Fibroblast of skin of left quadriceps (primary cell): ENCODE data around the gene VOPP1.
"Not testable (repeated sequence)": the region's sequence is repeated elsewhere in the genome, so short reads cannot be mapped to it uniquely, and the experiment has no call there.

Source experiments
- DNase-seq, 2 experiments: peaks; one replicate each; pipeline ENCODE4 v3.0.0-alpha.2; 2013; ENCODE audit warnings: low read depth in 2 of 2

VOPP1 gene

DNA sequence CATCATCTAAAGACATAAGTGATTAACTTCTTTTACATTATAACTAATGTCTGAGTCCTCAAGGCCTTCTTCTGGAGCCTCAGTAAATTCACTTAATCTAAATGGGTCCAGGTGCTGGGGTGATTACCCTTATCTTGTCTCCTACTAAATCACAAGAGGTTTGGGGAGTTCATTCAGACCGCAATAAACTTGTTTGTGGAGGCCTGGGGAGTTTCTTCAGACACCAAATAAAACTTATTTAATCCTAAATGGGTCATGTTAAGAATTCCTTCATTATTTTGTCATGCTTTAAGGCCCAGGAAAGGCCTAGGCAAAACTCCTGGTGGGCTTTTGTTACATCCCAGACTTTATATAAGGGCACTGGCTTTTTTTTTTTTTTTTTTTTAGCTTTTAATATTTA lies 62.1 kb downstream of the VOPP1 start:
- DNase-seq, result not testable (repeated sequence)

DNA sequence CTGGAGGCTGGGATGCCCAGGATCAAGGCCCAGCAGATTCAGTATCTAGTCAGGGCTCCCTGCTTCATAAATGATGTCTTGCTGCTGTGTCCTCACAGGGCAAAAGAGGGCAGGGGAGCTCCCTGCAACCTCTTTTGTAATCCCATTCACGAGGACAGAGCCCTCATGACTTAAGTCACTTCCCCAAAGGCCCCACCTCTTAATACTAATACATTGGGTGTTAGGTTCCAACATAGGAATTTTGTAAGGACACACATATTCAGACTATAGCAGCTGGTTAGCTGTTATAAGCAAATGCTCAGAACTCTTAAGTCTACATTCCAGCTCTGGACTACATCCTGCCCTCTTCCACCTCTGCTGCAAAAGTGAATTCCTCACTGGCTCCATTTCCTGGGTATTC lies 63.0 kb downstream of the VOPP1 start:
- DNase-seq, result no peak

DNA sequence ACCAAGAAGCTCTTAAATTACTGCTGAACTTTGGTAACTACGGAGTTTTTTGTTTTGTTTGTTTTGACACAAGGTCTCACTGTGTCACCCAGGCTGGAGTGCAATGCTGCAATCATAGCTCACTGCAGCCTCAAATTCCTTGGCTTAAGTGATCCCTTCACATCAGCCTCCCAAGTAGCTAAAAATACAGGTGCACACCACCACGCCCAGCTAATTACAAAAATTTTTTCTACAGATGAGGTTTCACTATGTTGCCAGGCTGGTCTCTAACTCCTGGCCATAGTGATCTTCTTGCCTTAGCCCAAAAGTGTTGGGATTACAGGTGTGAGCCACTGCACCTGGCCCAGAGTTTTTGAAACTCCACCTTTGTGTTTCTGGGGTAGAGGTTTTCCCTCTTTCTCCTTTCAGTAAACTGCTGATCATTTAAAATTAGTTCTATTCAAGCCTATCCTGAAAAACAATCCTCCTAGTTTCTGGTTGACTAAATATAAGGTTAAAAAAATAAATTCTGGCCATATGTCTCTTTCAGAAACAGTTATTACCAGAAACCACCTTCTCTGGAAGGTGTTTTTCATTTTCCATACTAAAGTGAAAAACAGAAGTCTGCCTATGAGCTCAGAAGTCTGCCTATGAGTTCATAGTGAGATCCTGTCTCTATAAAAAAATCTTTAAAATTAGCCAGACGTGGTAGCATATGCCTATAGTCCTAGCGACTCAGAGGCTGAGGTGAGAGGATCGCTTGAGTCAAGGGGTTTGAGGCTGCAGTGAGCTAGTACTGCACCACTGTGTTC lies 63.9 kb downstream of the VOPP1 start:
- no peak for DNase-seq

DNA sequence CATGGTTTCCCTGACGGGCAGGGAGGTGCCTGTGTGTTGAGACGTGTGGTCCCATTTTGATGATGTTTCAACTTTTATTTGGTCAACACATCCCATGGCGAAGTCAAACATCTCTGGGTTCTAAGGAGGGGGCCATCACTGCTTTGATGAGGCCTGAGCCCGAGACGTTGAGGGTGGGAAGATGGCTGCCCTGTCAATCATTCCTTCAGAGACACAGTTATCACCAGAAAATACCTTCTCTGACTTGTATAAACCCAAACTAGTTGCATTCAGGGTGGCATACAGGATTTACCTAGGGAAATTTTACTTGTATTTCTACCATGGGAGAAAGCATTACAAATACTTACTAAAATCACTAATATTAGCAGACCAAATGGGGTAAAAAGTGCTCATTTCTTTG lies 64.6 kb downstream of the VOPP1 start:
- DNase-seq, result no peak

GRCh38 chr7:55504967-55505658 lies 67.2 kb downstream of the VOPP1 start:
- no peak for DNase-seq

GRCh38 chr7:55504093-55504859 lies 68.0 kb downstream of the VOPP1 start:
- DNase-seq, result no peak

DNA sequence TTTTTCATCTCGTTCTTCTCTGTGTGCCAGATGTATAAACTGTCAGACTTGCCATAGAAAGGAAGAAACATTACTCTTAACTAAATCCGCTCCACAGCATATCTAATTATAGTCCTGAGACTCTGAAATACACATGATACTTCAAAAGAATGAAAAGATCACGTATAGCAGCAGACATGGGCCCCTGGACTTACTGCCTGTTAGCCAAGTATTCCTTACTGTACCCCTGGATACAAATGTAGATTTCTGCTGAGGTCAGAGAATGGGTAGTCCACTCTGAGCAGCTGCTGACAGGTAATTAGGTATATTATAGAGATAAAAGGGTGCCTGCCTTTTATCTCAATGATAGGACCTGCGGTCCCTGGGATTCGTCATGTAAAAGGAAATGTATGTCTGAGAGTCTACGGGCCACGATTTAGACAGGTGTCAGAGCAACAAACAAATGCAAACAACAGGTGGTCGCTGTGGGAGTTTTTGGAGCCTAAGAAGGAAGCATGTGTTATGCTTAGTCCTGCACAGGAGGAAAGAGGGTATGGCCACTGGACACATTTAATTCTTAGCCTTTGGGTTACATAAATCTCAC lies 69.4 kb downstream of the VOPP1 start:
- no peak for DNase-seq

DNA sequence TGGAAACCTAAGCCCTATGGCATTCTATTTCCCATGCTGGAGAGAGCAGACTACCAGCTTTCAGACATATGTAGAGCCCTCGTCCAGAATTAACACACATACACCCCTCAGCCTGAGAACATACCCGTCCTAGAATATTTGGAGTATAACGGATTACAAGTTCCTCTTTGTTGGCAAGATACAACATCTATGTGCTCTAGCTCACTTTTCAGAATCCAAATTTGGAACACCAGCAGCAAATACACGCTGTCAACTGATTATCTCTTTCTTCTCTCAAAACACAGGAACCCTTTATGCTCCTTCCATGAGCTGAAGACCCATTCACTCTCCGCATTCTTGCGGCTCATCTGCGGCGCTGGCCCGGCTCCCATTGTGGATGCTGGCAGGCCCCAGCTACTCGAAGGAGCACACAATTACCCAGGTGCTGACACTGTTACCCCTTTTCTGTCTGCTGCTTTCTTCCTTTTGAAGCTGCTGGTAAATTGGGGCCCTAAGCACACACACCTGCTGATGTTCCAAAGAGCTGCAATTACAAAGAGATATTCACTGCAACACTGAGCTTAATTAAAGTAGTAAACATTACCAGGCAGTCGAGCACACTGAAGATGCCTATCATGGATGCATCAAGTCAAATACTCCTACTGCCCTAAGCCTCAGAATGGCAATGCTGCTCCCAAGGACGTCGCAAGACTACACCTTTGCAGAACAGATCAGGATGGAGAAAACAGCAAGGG lies 70.0 kb downstream of the VOPP1 start:
- no peak for DNase-seq

GRCh38 chr7:55501611-55502010 lies 70.7 kb downstream of the VOPP1 start:
- DNase-seq, result no peak

DNA sequence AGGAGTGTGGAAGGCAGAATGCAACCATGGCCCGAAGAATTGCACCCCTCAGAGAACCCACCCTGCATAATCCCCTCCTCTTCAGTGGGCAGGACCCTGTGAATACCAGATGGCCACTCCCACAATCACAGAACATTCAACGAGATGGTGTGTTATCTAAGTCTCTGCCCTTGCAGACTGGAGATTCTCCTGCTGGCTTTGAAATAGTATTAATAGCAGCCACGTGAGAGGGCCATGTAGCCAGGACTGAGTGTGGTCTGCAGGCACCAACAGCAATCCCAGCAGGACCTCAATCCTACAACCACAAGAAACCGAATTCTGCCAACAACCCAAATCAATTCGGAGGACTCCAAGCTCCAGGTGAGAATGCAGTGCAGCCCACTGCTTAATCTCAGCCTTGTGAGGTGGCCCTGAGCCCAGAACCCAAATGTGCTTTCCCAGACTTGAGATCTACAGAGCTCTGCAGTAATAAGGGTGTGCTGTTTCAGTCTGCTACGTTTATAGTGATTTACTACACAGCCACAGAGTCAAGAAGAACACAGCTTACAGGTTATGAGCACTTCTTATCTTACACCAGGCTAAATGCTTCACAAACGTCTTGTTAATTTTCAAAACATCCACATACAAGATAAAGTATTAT lies 72.1 kb downstream of the VOPP1 start:
- no peak for DNase-seq

DNA sequence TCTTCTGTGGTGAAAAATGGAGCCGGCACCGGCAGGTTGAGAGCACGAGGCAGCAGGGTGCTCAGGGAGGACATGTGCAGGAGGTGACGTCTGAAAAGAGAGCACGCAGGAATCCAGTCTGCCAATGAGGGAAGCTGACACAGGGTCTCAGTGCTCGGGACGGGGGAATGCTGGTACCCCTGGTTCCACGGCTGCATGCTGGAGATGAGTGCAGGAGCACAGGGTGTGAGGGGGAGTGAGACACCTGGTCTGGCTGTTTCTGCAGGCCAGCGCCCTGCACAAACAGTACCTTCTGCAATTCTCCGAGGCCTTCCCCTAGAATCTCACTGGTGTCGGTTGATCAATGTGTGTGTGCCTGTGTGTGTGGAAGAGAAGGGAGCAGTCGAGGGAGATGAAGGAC lies 72.7 kb downstream of the VOPP1 start:
- no peak for DNase-seq

DNA sequence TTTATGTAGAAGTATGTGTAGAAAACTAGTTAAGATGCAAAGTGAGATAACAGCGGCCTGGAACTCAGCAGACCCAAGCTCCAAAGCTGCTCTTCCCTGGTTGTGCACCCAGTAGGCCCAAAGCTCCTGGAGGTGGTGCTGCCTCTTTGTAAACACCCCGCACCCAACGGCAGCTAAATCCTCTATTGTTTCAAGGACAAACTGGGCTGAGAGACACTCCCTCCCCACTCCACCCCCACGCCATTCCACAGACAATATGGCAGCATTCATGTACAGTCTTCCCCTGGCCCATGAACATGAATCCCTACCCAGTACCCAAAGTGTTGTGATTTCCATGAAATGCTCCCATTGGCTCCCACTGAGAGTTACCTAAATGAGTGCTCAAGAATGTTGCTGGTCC lies 73.5 kb downstream of the VOPP1 start:
- no peak for DNase-seq

DNA sequence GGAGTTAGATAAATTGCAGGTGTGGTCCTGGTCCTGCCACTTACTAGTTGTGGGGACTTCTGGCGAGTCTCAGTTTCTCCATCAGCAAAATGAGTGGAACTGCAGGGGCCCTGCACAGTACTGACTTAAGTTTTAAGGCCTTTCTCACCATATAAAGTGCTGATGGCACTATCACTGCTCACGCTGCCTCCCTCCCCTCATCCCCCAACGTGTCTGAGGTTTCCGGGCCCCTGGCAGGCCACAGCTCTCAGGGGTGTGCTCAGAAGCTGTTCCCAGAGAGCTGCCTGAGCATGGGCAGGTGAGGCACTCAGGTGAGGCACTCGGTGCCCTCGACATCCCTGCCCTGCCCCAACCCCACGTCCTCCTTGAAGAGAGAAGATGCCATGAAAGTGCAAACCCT lies 74.2 kb downstream of the VOPP1 start:
- DNase-seq, result no peak

DNA sequence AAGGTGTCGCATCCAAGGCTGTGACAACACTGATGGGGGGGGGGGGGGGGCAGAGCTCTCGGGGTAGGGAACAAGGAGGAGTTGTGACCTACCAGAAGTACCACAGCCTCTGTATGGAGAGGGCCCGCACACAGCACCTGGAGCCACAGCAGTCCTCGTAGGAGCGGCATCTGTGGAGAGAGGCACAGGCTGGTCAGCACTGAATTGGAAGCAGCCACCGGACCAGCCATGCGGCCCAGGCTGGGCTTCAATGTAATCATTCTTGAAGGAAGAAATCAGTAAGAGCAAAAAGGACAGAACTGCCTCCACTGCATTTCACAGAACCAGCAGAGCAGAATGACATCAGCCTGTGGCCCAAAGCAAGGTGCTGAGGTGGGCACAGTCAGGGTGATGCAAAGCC lies 74.8 kb downstream of the VOPP1 start:
- DNase-seq, result no peak

- no peak for DNase-seq
Measured at GRCh38 chr7:55496906-55497305, 75.4 kb downstream of the VOPP1 start.

DNA sequence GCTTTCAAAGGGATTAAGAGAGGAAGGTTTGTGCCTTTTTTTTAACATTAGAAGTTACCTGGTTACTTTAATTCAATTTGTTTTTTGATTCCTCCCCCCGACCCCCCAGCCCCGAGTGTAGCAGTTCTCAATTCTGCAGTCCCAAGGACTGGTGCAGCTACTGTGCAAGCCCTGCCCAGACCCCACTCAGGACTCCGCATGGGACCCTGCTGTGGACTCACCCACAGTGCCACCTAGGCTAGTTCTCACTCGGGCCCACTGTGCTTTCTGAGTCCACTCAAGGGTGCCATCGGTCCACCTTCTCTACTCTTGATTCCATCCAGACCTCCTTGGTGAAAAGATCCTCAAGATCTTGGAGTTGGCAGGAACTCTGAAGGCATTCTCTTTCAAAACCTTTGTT lies 77.4 kb downstream of the VOPP1 start:
- DNase-seq, result no peak

DNA sequence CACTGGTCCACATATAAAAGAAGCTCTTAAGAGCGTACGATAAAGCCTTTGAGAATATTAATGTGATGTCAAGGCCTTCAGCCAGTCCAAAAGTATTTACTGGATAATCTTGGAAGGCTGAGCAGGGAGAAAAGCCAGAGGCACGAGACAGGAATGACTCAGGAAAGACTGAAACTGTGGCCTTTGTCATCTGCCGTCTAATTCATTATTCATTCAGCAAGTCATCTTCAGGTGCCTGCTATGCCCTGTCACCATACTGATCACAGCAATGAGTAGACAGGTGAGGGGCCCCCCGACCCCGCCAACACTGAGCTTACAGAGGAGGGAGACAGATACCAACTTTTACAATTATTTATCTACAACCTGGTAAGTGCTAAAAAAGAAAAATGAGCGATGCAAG lies 78.9 kb downstream of the VOPP1 start:
- no peak for DNase-seq

GRCh38 chr7:55491346-55491745 lies 81.0 kb downstream of the VOPP1 start:
- DNase-seq, result no peak

GRCh38 chr7:55490099-55490498 lies 82.2 kb downstream of the VOPP1 start:
- no peak for DNase-seq

- no peak for DNase-seq
Measured at GRCh38 chr7:55489552-55489951, 82.8 kb downstream of the VOPP1 start.

GRCh38 chr7:55488804-55489340 lies 83.4 kb downstream of the VOPP1 start:
- DNase-seq, result no peak
